Muscle of arm (tissue), 12 donors: ENCODE measurements around the gene EIF4G3. TPM values are rescaled to one million over a fixed set of nuclear protein-coding genes. Genes with fewer than 3 reads are reported as not detected.
"Not testable (repeated sequence)": the region's sequence is repeated elsewhere in the genome, so short reads cannot be mapped to it uniquely, and the experiment has no call there.

ENCODE experiments used
- DNase-seq: peaks from one replicate; pipeline ENCODE4 v3.0.0-alpha.2; 2013
- polyA plus RNA-seq, 12 donors: library from polyadenylated mRNA; unstranded; fragments of 120-200 nt; gene quantifications; one replicate each; pipeline ENCODE4 v1.2.1, GENCODE V29; 2013; ENCODE audit not compliant: insufficient read length in 12 of 12

Gene EIF4G3
- polyA plus RNA-seq, 12 donors, result 31.5 to 63.8 (median 37.7) TPM; not detected in 1

- DNase-seq, result no peak
Measured at GRCh38 chr1:21072721-21073120, 104.0 kb downstream of the EIF4G3 start.

GRCh38 chr1:21069549-21069948 is 107.1 kb downstream of the EIF4G3 start:
- DNase-seq, result no peak

GRCh38 chr1:21068937-21069336 is 107.8 kb downstream of the EIF4G3 start:
- DNase-seq, result no peak

GRCh38 chr1:21067551-21068227 is 109.0 kb downstream of the EIF4G3 start:
- DNase-seq, result no peak

- DNase-seq, result no peak
Measured at GRCh38 chr1:21066356-21067012, 110.2 kb downstream of the EIF4G3 start.

- no peak for DNase-seq
Measured at GRCh38 chr1:21065851-21066250, 110.8 kb downstream of the EIF4G3 start.

- DNase-seq, result no peak
Measured at GRCh38 chr1:21064057-21064456, 112.6 kb downstream of the EIF4G3 start.

GRCh38 chr1:21060523-21060922 is 116.2 kb downstream of the EIF4G3 start:
- no peak for DNase-seq

GRCh38 chr1:21059021-21059420 is 117.7 kb downstream of the EIF4G3 start:
- DNase-seq, result no peak

GRCh38 chr1:21058035-21058793 is 118.5 kb downstream of the EIF4G3 start:
- DNase-seq, result no peak

GRCh38 chr1:21053189-21053928 is 123.3 kb downstream of the EIF4G3 start:
- not testable (repeated sequence) for DNase-seq

- no peak for DNase-seq
Measured at GRCh38 chr1:21052034-21052433, 124.7 kb downstream of the EIF4G3 start.

GRCh38 chr1:21051177-21051825 is 125.4 kb downstream of the EIF4G3 start:
- DNase-seq, result no peak

- DNase-seq, result no peak
Measured at GRCh38 chr1:21050031-21050430, 126.7 kb downstream of the EIF4G3 start.

GRCh38 chr1:21048462-21048861 is 128.2 kb downstream of the EIF4G3 start:
- no peak for DNase-seq

GRCh38 chr1:21046132-21046531 is 130.6 kb downstream of the EIF4G3 start:
- DNase-seq, result no peak

GRCh38 chr1:21045351-21045750 is 131.3 kb downstream of the EIF4G3 start:
- no peak for DNase-seq

- no peak for DNase-seq
Measured at GRCh38 chr1:21042929-21043605, 133.6 kb downstream of the EIF4G3 start.

GRCh38 chr1:21041541-21041940 is 135.2 kb downstream of the EIF4G3 start:
- no peak for DNase-seq

- no peak for DNase-seq
Measured at GRCh38 chr1:21037091-21037490, 139.6 kb downstream of the EIF4G3 start.

GRCh38 chr1:21035794-21036193 is 140.9 kb downstream of the EIF4G3 start:
- DNase-seq, result no peak
